Peyer's patch (tissue), 4 donors: ENCODE results near the gene LMO7. TPM values are rescaled to one million over a fixed set of nuclear protein-coding genes. Genes with fewer than 3 reads are reported as not detected.

Source experiments
- DNase-seq, 3 donors: peaks; one replicate each; pipeline ENCODE4 v3.0.0-alpha.2; 2017 to 2019
- H3K27ac ChIP-seq, 4 donors: fragments of 200-600 bp; sonication (generic); one replicate each; pipeline ENCODE4 v1.5.1; 2016 to 2019
- H3K27me3 ChIP-seq, 2 donors: fragments of 200-600 bp; sonication (generic); one replicate each; pipeline ENCODE4 v1.5.1; 2019
- H3K36me3 ChIP-seq, 3 donors: fragments of 200-600 bp; sonication (generic); one replicate each; pipeline ENCODE4 v1.5.1; 2016 to 2019
- H3K4me1 ChIP-seq, 4 donors: fragments of 200-600 bp; sonication (generic); one replicate each; pipeline ENCODE4 v1.5.1; 2016 to 2019
- H3K4me3 ChIP-seq, 4 donors: fragments of 200-600 bp; sonication (generic); 1 replicate in 3 of 4; 2 replicates in 1 of 4; pipeline ENCODE4 v1.5.1; 2016 to 2019; ENCODE audit warnings: mild to moderate bottlenecking in 1 of 4
- H3K9me3 ChIP-seq, 4 donors: fragments of 200-600 bp; sonication (generic); one replicate each; pipeline ENCODE4 v1.5.1; 2016 to 2019; ENCODE audit warnings: mild to moderate bottlenecking in 1 of 4
- POLR2A ChIP-seq, 2 donors: fragments of 450-650 bp; IDR thresholded peaks; one replicate each; pipeline ENCODE4 v1.5.1; 2017; ENCODE audit warnings: antibody characterized with exemption in 2 of 2, mild to moderate bottlenecking in 2 of 2, moderate library complexity in 2 of 2
- total RNA-seq, 4 donors: library from RNA; depleted of rRNA; stranded (reverse); fragments of >200 nt; gene quantifications; one replicate each; pipeline ENCODE4 v1.1.0, GENCODE V29; 2016
- TF ChIP-seq, protein P1 (sequence below), 6 experiments: fragments of 450-650 bp in 4 of 6; fragments of 200-600 bp in 2 of 6; sonication (generic) in 1 of 6; IDR thresholded peaks; one replicate each; pipeline ENCODE4 v1.5.1; 2017 to 2019; ENCODE audit warnings: antibody characterized with exemption in 6 of 6, mild to moderate bottlenecking in 3 of 6, moderate library complexity in 1 of 6

LMO7 gene
- total RNA-seq, 4 donors from 2014 or later, result 74.3 to 365 (median 327) TPM

DNA sequence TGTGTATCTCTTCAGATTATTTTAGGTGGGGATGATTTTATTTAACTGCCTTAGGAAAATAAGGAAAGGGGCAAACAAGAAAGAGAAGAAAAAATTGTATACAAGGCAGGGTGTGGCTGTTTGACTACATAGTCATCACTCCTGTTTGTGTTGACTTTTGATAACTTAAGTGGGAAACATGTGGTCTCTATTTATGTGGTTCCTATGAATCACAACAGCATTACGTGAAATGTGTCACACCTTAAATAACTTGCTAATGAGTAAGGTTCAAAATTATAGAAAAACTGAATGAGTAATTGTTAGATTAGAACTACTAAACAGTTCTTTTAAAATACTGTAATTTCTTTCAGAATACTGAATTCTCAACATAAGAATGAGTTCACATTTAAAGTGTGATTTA is 69.3 kb downstream of the LMO7 start:
- Histone ChIP-seq H3K4me3 (no peak overlapping the region), H3K4me1 (peaks cover 0 to 11% (median 0%) of the 10 kb centered on the region in 4 donors), H3K36me3 (no peaks in the 10 kb centered on the region), H3K27me3 (no peaks in the 10 kb centered on the region), H3K27ac (peak overlapping the region in 2 of 4 donors; percentile 58 to 62), H3K9me3 (no peaks in the 10 kb centered on the region)
- DNase-seq, result no peak
- TF ChIP-seq, protein P1, sequence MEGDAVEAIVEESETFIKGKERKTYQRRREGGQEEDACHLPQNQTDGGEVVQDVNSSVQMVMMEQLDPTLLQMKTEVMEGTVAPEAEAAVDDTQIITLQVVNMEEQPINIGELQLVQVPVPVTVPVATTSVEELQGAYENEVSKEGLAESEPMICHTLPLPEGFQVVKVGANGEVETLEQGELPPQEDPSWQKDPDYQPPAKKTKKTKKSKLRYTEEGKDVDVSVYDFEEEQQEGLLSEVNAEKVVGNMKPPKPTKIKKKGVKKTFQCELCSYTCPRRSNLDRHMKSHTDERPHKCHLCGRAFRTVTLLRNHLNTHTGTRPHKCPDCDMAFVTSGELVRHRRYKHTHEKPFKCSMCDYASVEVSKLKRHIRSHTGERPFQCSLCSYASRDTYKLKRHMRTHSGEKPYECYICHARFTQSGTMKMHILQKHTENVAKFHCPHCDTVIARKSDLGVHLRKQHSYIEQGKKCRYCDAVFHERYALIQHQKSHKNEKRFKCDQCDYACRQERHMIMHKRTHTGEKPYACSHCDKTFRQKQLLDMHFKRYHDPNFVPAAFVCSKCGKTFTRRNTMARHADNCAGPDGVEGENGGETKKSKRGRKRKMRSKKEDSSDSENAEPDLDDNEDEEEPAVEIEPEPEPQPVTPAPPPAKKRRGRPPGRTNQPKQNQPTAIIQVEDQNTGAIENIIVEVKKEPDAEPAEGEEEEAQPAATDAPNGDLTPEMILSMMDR (IDR thresholded peaks at IDR 0.05), result no peak
- no peak for TF ChIP-seq POLR2A (IDR thresholded peaks at IDR 0.05)

DNA sequence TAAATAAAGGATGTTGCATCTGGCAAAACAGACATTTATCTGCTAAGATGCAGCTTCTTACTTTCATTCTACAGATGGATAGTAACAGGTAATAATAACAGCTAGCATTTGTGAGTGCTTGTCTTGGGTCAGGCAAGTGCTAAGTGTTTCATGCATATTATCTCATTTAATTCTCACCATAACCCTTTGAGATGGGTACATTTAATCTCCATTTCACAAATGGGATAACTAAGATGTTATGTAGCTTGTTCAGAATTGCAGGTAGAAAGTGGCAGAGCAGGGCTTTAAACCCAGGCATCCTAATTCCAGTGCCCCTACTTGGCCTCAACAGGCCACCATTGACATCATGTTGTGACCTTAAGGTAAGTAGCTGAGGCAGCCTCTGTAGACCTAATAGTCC is 69.8 kb downstream of the LMO7 start:
- Histone ChIP-seq H3K9me3 (no peaks in the 10 kb centered on the region), H3K27me3 (no peaks in the 10 kb centered on the region), H3K4me3 (no peak overlapping the region), H3K4me1 (peaks cover 0 to 11% (median 0%) of the 10 kb centered on the region in 4 donors), H3K27ac (peak overlapping the region in 1 of 4 donors; percentile 27), H3K36me3 (no peaks in the 10 kb centered on the region)
- no peak for DNase-seq
- TF ChIP-seq, protein P1 (IDR thresholded peaks at IDR 0.05), result no peak
- TF ChIP-seq POLR2A (IDR thresholded peaks at IDR 0.05), result no peak

DNA sequence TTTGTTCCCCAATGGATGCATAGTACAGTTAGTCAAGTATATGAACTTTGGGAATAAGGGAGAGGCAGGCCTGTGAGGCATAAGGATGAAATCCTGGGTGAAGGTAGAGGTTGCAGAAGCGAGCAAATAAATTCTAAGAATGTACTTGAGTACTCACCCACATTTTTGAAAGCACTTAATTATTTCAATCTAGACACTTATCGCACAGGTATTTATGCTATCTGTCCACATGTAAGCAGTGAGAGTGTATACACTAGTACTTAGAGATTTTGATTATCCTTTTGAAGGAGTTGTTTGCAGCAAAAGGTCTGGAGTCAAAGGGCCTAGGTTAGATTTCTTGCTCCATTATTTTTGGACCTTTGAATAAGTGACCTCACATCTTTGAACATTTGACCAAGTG is 77.7 kb downstream of the LMO7 start:
- no peak overlapping the region for H3K4me3 ChIP-seq
- H3K27ac ChIP-seq, result no peak overlapping the region
- H3K27me3 ChIP-seq, result no peaks in the 10 kb centered on the region
- H3K4me1 ChIP-seq, result no peaks in the 10 kb centered on the region
- TF ChIP-seq, protein P1 (IDR thresholded peaks at IDR 0.05), result no peak
- no peak for TF ChIP-seq POLR2A (IDR thresholded peaks at IDR 0.05)
- no peaks in the 10 kb centered on the region for H3K9me3 ChIP-seq
- DNase-seq, result no peak
- no peaks in the 10 kb centered on the region for H3K36me3 ChIP-seq

DNA sequence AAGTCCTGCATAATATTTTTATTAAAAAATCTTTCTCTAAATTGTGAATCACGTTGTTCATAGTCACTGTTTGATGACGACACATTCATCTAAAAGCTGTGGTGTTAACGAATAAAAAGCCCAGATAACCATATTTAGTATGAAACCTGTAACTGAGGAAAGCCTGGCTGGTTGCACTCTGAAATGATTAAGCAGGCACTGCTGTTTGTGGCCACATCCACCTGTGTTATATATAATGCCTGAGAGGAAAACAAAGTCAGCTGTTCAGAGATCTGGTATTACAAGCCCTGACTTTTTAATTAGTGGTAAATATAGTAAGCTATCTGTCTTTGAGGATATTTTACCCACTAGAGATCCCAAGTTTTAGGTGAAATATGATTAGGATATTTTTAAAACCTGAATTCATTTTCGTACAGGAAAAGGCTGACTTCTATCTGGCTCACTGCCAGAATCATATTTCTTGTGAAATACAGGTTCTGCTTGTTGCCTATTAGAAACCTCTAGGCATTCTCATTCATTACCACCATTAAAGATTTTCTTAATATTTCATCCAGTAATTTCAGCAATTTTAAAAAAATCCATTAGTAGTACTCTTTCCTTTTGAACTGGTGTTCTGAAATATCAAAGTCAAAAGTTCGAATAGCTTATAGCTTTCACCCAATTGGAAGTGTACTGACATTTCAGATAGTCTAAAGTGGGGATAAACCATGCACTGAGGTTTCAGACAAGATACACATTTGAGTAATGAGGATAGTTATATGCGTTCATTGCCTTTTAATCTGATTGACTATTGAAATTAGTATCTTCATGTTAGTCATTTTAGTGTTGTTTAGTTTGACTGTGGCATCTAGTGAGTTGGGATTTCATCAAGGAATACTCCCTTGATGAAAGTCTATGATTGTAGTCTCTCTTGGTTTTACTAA is 79.7 kb downstream of the LMO7 start:
- no peaks in the 10 kb centered on the region for H3K27me3 ChIP-seq
- no peak for DNase-seq
- no peak overlapping the region for H3K4me3 ChIP-seq
- H3K27ac ChIP-seq, result peak overlapping the region in 1 of 4 donors; percentile 10
- no peak for TF ChIP-seq POLR2A (IDR thresholded peaks at IDR 0.05)
- TF ChIP-seq, protein P1 (IDR thresholded peaks at IDR 0.05), result no peak
- H3K9me3 ChIP-seq, result no peaks in the 10 kb centered on the region
- H3K4me1 ChIP-seq, result no peaks in the 10 kb centered on the region
- no peaks in the 10 kb centered on the region for H3K36me3 ChIP-seq

DNA sequence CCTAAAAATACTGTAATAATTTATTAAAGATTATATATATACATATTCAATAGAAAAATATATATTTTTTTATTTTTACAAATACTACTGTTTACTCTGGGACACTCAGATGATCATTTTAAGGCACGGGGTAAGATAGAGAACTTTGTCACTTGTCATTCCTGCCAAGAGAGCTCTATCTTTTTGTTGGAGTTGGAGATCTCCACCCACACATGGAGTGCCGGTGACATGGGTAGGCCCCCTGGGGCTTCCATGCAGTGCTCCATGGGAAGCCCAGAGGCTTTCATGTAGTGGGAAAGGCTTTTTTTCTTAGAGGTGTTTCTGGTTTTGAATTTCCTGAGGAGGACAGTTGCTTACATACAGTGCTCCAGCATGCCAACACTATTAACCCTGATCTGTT is 81.4 kb downstream of the LMO7 start:
- no peak for DNase-seq
- TF ChIP-seq, protein P1 (IDR thresholded peaks at IDR 0.05), result no peak
- TF ChIP-seq POLR2A (IDR thresholded peaks at IDR 0.05), result no peak
- Histone ChIP-seq H3K36me3 (no peaks in the 10 kb centered on the region), H3K9me3 (no peaks in the 10 kb centered on the region), H3K27ac (no peak overlapping the region), H3K4me3 (no peak overlapping the region), H3K4me1 (no peaks in the 10 kb centered on the region), H3K27me3 (no peaks in the 10 kb centered on the region)
